Endodermal cell (in vitro differentiated cells): ENCODE measurements around the gene ABCA13. TPM values are rescaled to one million over a fixed set of nuclear protein-coding genes. Genes with fewer than 3 reads are reported as not detected.

Source experiments
- DNase-seq: peaks from one replicate; pipeline ENCODE4 v3.0.0-alpha.2; 2017
- H3K27ac ChIP-seq: 2 replicates; pipeline ENCODE4 v1.5.1; 2013; ENCODE audit warnings: mild to moderate bottlenecking, low read depth, low read length, moderate library complexity
- H3K27me3 ChIP-seq: 2 replicates; pipeline ENCODE4 v1.6.1; 2013; ENCODE audit warnings: mild to moderate bottlenecking, low read length, moderate library complexity; ENCODE audit not compliant: insufficient read depth, control insufficient read depth, poor library complexity, severe bottlenecking
- H3K36me3 ChIP-seq: 2 replicates; pipeline ENCODE4 v1.7.0; 2013; ENCODE audit warnings: mild to moderate bottlenecking, low read length, moderate library complexity; ENCODE audit not compliant: control insufficient read depth, insufficient read depth
- H3K4me1 ChIP-seq: one replicate; pipeline ENCODE4 v1.7.0; 2013; ENCODE audit warnings: low read length; ENCODE audit not compliant: control insufficient read depth, insufficient read depth
- H3K4me3 ChIP-seq: 2 replicates; pipeline ENCODE4 v1.5.1; 2013; ENCODE audit warnings: mild to moderate bottlenecking, low read length, moderate library complexity
- H3K9ac ChIP-seq: 2 replicates; pipeline ENCODE4 v1.6.1; 2013; ENCODE audit warnings: mild to moderate bottlenecking, low read length, moderate library complexity; ENCODE audit not compliant: poor library complexity, severe bottlenecking; ENCODE audit errors: extremely low read depth
- H3K9me3 ChIP-seq: 2 replicates; pipeline ENCODE4 v1.6.1; 2013; ENCODE audit warnings: mild to moderate bottlenecking, low read length, moderate library complexity; ENCODE audit not compliant: control insufficient read depth
- H3K27ac Mint-ChIP-seq: 2 replicates; pipeline ENCODE4 v1.8.0; 2020; ENCODE audit warnings: mixed read lengths
- H3K27me3 Mint-ChIP-seq: 2 replicates; pipeline ENCODE4 v1.8.0; 2021; ENCODE audit warnings: mild to moderate bottlenecking, mixed read lengths; ENCODE audit not compliant: insufficient read depth
- H3K36me3 Mint-ChIP-seq: 2 replicates; pipeline ENCODE4 v1.8.0; 2020; ENCODE audit warnings: low read depth, mixed read lengths
- H3K4me1 Mint-ChIP-seq: 2 replicates; pipeline ENCODE4 v1.8.0; 2020; ENCODE audit warnings: mixed read lengths
- H3K4me3 Mint-ChIP-seq: 2 replicates; pipeline ENCODE4 v1.8.0; 2020; ENCODE audit warnings: mild to moderate bottlenecking, moderate library complexity, mixed read lengths
- H3K9me3 Mint-ChIP-seq: 2 replicates; pipeline ENCODE4 v1.8.0; 2020; ENCODE audit warnings: mild to moderate bottlenecking, mixed read lengths
- WGBS, 2 experiments: methylation state at CpG; one replicate each; pipeline versions ENCODE4 v1.1.5 to v1.1.7; 2013; ENCODE audit warnings: missing lambda C conversion rate in 2 of 2, mixed read lengths in 1 of 2; ENCODE audit not compliant: insufficient coverage in 1 of 2, insufficient read length in 1 of 2; 5-methylcytosine and 5-hydroxymethylcytosine counted together
- total RNA-seq, 2 donors: library from RNA; stranded (reverse); fragmentation: NEBNext Ultra II Directional in 1 of 2; extraction: Animal tissue kit (Norgen Biotek cat#: 25700) in 1 of 2; gene quantifications; 2 replicates in 1 of 2; 3 replicates in 1 of 2; pipeline ENCODE4 v1.2.1, GENCODE V29; 2021
- TF ChIP-seq, protein P1 (sequence below): fragments of 200-600 bp; sonication (generic); conservative IDR thresholded peaks from 2 replicates; pipeline ENCODE4 v1.5.0; 2021; ENCODE audit warnings: antibody characterized with exemption, mild to moderate bottlenecking

ABCA13 gene
- total RNA-seq, 2 donors from 2014 or later, result 0.04 to 0.11 TPM

DNA sequence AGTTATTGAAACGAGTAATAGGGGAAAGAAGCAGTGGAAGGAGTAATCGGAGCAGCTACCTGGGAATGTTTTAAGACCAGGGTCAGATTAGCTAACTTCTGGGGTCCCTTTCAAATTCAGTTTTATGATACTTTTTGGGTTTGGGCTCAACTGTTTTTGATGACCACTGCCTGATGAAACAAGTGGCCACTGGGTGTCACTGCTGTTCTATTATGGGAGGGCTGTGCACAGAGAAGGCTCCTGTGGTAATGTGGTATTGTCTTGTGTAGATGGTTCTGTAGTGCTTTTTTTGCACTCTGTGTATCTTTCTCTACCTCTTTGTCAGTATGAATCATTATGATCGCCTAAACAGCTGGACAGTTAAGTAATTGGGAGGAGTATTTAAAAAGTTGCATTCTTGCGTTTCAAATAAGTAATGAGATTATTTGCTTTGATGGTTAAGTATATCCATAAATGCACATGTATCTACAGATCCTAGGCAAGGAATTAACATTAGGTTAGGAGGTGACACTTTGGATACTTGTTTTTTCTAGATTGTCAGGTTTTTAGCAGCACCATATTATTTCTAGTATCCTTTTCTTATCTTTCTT lies 128.4 kb downstream of the ABCA13 start:
- no peak overlapping the region for H3K4me3 ChIP-seq
- Mint-ChIP-seq H3K4me3 (no peak overlapping the region), H3K27me3 (no peaks in the 10 kb centered on the region), H3K9me3 (no peaks in the 10 kb centered on the region), H3K27ac (no peak overlapping the region), H3K36me3 (no peaks in the 10 kb centered on the region), H3K4me1 (peaks cover 1% of the 10 kb centered on the region)
- TF ChIP-seq, protein P1, sequence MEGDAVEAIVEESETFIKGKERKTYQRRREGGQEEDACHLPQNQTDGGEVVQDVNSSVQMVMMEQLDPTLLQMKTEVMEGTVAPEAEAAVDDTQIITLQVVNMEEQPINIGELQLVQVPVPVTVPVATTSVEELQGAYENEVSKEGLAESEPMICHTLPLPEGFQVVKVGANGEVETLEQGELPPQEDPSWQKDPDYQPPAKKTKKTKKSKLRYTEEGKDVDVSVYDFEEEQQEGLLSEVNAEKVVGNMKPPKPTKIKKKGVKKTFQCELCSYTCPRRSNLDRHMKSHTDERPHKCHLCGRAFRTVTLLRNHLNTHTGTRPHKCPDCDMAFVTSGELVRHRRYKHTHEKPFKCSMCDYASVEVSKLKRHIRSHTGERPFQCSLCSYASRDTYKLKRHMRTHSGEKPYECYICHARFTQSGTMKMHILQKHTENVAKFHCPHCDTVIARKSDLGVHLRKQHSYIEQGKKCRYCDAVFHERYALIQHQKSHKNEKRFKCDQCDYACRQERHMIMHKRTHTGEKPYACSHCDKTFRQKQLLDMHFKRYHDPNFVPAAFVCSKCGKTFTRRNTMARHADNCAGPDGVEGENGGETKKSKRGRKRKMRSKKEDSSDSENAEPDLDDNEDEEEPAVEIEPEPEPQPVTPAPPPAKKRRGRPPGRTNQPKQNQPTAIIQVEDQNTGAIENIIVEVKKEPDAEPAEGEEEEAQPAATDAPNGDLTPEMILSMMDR, result peak; percentile 87
- peak; percentile 85 for DNase-seq
- H3K27ac ChIP-seq, result no peak overlapping the region
- no peaks in the 10 kb centered on the region for H3K27me3 ChIP-seq
- no peaks in the 10 kb centered on the region for H3K36me3 ChIP-seq
- no peaks in the 10 kb centered on the region for H3K4me1 ChIP-seq
- 32 to 36% methylated on average over 2 to 4 of the region's 4 CpGs for WGBS, 2 experiments
- H3K9ac ChIP-seq, result no peak overlapping the region
- no peaks in the 10 kb centered on the region for H3K9me3 ChIP-seq

DNA sequence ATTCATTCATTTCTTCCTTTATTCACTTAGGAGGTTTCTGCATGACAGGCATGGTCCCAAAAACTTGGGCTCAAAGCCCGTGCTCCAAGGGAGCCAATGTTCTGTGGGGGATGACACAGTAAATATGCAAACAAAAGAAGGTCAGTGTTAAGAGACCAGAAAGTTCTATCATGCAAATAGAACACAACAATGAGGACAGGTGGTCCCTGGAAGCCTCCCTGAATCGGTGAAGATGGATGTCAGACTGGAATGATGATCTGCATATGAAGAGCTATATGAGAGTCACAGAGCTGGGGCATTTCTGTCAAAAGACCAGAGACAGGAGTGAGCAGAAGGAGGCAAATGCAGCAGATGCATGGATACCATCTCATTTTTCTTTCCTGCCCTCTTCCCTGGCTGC lies 129.0 kb downstream of the ABCA13 start:
- no peaks in the 10 kb centered on the region for H3K27me3 Mint-ChIP-seq
- no peak overlapping the region for H3K27ac Mint-ChIP-seq
- no peaks in the 10 kb centered on the region for H3K9me3 Mint-ChIP-seq
- TF ChIP-seq, protein P1, result no peak
- H3K9me3 ChIP-seq, result no peaks in the 10 kb centered on the region
- H3K27me3 ChIP-seq, result no peaks in the 10 kb centered on the region
- H3K36me3 ChIP-seq, result no peaks in the 10 kb centered on the region
- H3K4me3 ChIP-seq, result no peak overlapping the region
- no peak overlapping the region for H3K9ac ChIP-seq
- no peaks in the 10 kb centered on the region for H3K4me1 ChIP-seq
- no peaks in the 10 kb centered on the region for H3K36me3 Mint-ChIP-seq
- H3K4me3 Mint-ChIP-seq, result no peak overlapping the region
- H3K4me1 Mint-ChIP-seq, result peaks cover 2% of the 10 kb centered on the region
- no peak for DNase-seq
- H3K27ac ChIP-seq, result no peak overlapping the region
- WGBS, 2 experiments, result 32% methylated on average over 2 of the region's 2 CpGs; no CpG with 5 or more reads in 1 of the 2 experiments

DNA sequence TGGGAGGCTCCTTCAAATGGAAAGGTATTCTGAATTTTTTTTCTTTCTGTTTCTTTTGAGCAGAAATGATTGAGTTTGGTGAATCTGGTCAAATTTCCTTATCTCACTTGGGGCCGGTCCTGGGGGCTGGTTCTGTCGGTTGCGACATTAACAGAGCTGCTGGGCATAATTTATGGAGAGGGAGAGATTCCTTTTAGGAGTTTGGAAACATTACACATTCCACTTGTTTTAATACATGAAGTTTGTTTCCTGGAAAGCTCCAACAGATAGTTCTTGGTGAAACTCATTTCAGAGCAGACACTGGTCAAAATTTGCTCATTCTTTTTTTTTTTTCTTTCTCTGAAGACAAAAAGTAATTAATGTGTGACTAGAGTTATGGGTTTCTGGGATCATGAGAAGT lies 129.9 kb downstream of the ABCA13 start:
- TF ChIP-seq, protein P1, result no peak

More for the DNA sequence above, 129.9 kb downstream of the ABCA13 start:
- no peak for DNase-seq
- 87% methylated on average over 3 of the region's 3 CpGs; no CpG with 5 or more reads in 1 of the 2 experiments for WGBS, 2 experiments
- Histone ChIP-seq H3K4me3 (no peak overlapping the region), H3K27me3 (no peaks in the 10 kb centered on the region), H3K4me1 (no peaks in the 10 kb centered on the region), H3K27ac (no peak overlapping the region), H3K36me3 (no peaks in the 10 kb centered on the region), H3K9me3 (no peaks in the 10 kb centered on the region), H3K9ac (no peak overlapping the region)
- Mint-ChIP-seq H3K4me3 (no peak overlapping the region), H3K9me3 (no peaks in the 10 kb centered on the region), H3K27me3 (no peaks in the 10 kb centered on the region), H3K36me3 (no peaks in the 10 kb centered on the region), H3K4me1 (peaks cover 11% of the 10 kb centered on the region), H3K27ac (no peak overlapping the region)
